ENCODE results near the gene THBD. TPM values are rescaled to one million over a fixed set of nuclear protein-coding genes. Genes with fewer than 3 reads are reported as not detected.

The THBD gene
- total RNA-seq, 1 donor from 2014 or later = 6.8 TPM

- Histone ChIP-seq H3K36me3 (ENCODE audit: control insufficient read depth in 3 of 3, insufficient read depth in 3 of 3, low read length in 3 of 3) (no peaks in the 10 kb centered on the region), H3K27ac (ENCODE audit: low read depth, low read length) (no peak overlapping the region), H3K4me3 (ENCODE audit: low read length in 3 of 3) (no peak overlapping the region), H3K9ac (ENCODE audit: low read depth in 1 of 3, low read length in 3 of 3) (no peak overlapping the region), H3K27me3 (ENCODE audit: control insufficient read depth in 3 of 3, insufficient read depth in 3 of 3, low read length in 3 of 3) (no peaks in the 10 kb centered on the region), H3K9me3 (ENCODE audit: control insufficient read depth in 3 of 3, low read length in 3 of 3) (no peaks in the 10 kb centered on the region), H3K4me1 (ENCODE audit: control insufficient read depth in 3 of 3, insufficient read depth in 3 of 3, low read length in 3 of 3) (no peaks in the 10 kb centered on the region)
These were observed 53.5 kb downstream of the THBD start for GRCh38 chr20:22995923-22996322.

Other genes with a start within 250 kb of the THBD start
- gene SSTR4, start 14.4 kb downstream of the THBD start, total RNA-seq = not detected
- gene CD93, start 36.7 kb upstream of the THBD start, total RNA-seq = 76.7 TPM